ENCODE data around the gene SLC24A3. TPM values are rescaled to one million over a fixed set of nuclear protein-coding genes. Genes with fewer than 3 reads are reported as not detected.

The SLC24A3 gene
- total RNA-seq, 4 donors from 2014 or later, result 12.9 to 49.8 (median 27.6) TPM

GRCh38 chr20:19712721-19713260 lies 500.3 kb downstream of the SLC24A3 start:
- intact Hi-C loops (cut with DNase I; ENCODE audit: low total_unique reads), result no loop called here
- Histone ChIP-seq H3K4me1 (peaks cover 4 to 11% of the 10 kb centered on the region in 2 donors), H3K9me3 (no peaks in the 10 kb centered on the region), H3K4me3 (no peak overlapping the region), H3K27me3 (no peaks in the 10 kb centered on the region), H3K27ac (peak overlapping the region; percentile 58 to 70), H3K36me3 (no peaks in the 10 kb centered on the region)
- TF ChIP-seq POLR2A (IDR thresholded peaks at IDR 0.05), result no peak
- TF ChIP-seq, protein P1, sequence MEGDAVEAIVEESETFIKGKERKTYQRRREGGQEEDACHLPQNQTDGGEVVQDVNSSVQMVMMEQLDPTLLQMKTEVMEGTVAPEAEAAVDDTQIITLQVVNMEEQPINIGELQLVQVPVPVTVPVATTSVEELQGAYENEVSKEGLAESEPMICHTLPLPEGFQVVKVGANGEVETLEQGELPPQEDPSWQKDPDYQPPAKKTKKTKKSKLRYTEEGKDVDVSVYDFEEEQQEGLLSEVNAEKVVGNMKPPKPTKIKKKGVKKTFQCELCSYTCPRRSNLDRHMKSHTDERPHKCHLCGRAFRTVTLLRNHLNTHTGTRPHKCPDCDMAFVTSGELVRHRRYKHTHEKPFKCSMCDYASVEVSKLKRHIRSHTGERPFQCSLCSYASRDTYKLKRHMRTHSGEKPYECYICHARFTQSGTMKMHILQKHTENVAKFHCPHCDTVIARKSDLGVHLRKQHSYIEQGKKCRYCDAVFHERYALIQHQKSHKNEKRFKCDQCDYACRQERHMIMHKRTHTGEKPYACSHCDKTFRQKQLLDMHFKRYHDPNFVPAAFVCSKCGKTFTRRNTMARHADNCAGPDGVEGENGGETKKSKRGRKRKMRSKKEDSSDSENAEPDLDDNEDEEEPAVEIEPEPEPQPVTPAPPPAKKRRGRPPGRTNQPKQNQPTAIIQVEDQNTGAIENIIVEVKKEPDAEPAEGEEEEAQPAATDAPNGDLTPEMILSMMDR (IDR thresholded peaks at IDR 0.05), result no peak
- no peak for DNase-seq

DNA sequence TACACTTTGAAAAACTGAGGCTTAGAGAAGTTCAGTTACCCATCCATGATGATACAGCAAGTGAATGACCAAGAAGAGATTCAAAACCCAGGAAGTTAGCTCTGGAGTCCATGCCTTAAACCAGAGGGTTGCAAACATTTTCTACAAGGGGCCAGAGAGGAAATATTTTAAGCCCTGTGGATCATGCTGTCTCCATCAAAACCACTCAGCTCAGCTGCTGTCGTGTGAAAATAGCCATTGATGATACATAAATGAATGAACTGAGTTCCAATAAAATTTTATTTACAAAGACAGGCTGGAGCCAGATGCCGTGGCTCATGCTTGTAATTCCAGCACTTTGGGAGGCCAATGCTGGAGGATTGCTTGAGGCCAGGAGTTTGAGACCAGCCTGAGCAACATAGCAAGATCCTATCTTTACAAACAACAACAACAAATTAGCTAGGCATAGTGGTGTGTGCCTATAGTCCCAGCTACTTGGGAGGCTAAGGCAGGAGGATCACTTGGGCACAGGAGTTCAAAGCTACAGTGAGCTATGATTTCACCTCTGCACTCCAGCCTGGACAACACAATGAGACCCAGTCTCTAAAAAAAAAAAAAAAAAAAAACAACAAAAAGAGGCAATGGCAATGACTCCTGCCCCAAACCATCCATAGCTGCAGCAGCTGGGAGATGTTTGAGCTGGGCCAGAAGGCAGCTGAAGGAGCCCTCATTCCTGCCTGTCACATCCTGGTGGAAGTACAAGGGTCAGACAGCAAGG lies 501.6 kb downstream of the SLC24A3 start:
- TF ChIP-seq, protein P1 (IDR thresholded peaks at IDR 0.05), result no peak
- TF ChIP-seq POLR2A (IDR thresholded peaks at IDR 0.05), result no peak
- no peaks in the 10 kb centered on the region for H3K36me3 ChIP-seq
- no peaks in the 10 kb centered on the region for H3K9me3 ChIP-seq
- H3K4me1 ChIP-seq, result peaks cover 4 to 11% of the 10 kb centered on the region in 2 donors
- DNase-seq, result no peak
- no peaks in the 10 kb centered on the region for H3K27me3 ChIP-seq
- H3K4me3 ChIP-seq, result no peak overlapping the region
- intact Hi-C loops (cut with DNase I; ENCODE audit: low total_unique reads), result no loop called here
- H3K27ac ChIP-seq, result peak overlapping the region in 1 of 2 donors; percentile 70

DNA sequence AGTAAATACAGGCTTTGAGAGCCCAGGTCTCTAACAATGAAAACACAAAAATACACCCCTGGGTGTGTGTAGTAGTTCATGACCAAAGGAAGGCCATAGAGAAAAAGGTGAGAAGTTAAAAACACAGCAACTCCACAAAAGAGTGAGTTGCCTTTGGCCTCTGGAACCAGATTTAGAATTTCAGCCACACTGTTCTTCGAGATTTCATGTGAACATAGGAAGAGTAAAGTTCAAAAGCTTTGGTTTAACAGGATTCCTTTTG lies 502.1 kb downstream of the SLC24A3 start:
- H3K27me3 ChIP-seq, result no peaks in the 10 kb centered on the region
- no peaks in the 10 kb centered on the region for H3K36me3 ChIP-seq
- no peak for TF ChIP-seq POLR2A (IDR thresholded peaks at IDR 0.05)
- TF ChIP-seq, protein P1 (IDR thresholded peaks at IDR 0.05), result no peak
- no peak overlapping the region for H3K27ac ChIP-seq
- H3K9me3 ChIP-seq, result no peaks in the 10 kb centered on the region
- H3K4me3 ChIP-seq, result no peak overlapping the region
- H3K4me1 ChIP-seq, result peaks cover 4 to 11% of the 10 kb centered on the region in 2 donors
- no peak for DNase-seq
- intact Hi-C loops (cut with DNase I; ENCODE audit: low total_unique reads), result no loop called here

DNA sequence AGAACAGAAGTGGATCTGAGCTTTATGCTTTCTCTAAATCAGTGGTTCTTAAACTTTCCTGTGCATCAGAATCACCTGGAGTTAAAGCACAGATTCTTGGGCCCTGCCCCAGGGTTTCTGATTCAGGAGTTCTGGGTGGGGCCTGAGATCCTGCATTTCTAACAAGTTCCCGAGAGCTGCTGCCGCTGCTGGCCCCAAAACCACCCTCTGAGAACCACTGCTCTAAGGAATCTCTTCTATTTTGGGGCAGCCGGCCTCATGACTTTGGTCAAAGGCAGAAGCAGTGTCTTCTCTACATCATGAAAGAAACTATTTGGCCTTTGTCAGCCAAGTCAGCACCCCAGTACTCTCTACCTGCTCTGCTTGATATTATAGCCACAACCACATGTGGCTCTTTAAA lies 503.5 kb downstream of the SLC24A3 start:
- DNase-seq, result no peak
- intact Hi-C loops (cut with DNase I; ENCODE audit: low total_unique reads), result no loop called here
- Histone ChIP-seq H3K27ac (no peak overlapping the region), H3K4me1 (peaks cover 4 to 5% of the 10 kb centered on the region in 2 donors), H3K36me3 (no peaks in the 10 kb centered on the region), H3K4me3 (no peak overlapping the region), H3K27me3 (no peaks in the 10 kb centered on the region), H3K9me3 (no peaks in the 10 kb centered on the region)
- no peak for TF ChIP-seq POLR2A (IDR thresholded peaks at IDR 0.05)
- TF ChIP-seq, protein P1 (IDR thresholded peaks at IDR 0.05), result no peak

DNA sequence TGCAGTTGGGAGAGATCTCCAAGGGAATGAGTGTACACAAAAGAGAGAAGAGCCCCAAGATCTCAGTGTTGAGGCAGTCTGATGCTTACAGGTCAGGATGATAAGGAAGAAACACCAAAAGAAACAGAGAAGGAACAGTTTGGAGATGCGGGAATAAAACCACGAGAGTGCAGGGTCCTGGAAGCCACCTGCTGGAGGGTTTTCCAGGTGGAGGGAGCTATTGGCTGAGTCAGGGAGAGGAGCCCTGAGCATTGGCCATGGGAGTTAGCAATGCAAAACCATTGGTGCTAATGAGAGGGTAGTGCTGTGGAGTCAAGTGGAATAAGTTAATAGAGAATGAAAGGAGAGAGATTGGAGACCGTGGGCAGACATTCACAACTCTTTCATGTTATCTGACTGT lies 506.4 kb downstream of the SLC24A3 start:
- Histone ChIP-seq H3K36me3 (no peaks in the 10 kb centered on the region), H3K27ac (no peak overlapping the region), H3K27me3 (no peaks in the 10 kb centered on the region), H3K4me1 (no peaks in the 10 kb centered on the region), H3K9me3 (no peaks in the 10 kb centered on the region), H3K4me3 (no peak overlapping the region)
- intact Hi-C loops (cut with DNase I; ENCODE audit: low total_unique reads), result no loop called here
- no peak for DNase-seq
- TF ChIP-seq, protein P1 (IDR thresholded peaks at IDR 0.05), result no peak
- TF ChIP-seq POLR2A (IDR thresholded peaks at IDR 0.05), result no peak
